Activated CD4-positive, alpha-beta T cell treated with anti-CD3 and anti-CD28 coated beads, Interleukin-2, amount 50 U/mL, for 48 hours (primary cell): ENCODE results near the gene GINS3.

Experiments
- DNase-seq, 2 experiments: peaks; one replicate each; pipeline ENCODE4 v3.0.0-alpha.2; 2020

GINS3 gene

DNA sequence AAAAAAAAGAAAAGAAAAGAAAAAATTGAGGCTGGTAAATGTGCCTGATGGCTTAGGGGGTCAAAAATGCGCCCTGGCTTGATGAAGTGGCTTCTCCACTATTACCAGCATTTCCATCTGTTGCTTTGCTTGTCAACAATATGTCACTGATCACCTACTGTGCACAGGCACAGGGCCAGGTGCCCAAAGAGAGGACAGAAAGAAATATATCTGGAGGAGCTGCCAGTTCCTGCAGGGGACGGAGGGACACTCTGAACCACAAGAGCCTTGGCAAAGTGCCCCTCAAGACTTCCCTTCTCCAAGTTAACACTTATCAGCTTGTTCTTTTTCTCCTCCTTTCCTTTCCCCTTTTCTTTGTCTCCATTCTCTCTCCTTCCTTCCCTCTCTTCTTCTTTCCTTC, 34.7 kb downstream of the GINS3 start:
- no peak for DNase-seq

DNA sequence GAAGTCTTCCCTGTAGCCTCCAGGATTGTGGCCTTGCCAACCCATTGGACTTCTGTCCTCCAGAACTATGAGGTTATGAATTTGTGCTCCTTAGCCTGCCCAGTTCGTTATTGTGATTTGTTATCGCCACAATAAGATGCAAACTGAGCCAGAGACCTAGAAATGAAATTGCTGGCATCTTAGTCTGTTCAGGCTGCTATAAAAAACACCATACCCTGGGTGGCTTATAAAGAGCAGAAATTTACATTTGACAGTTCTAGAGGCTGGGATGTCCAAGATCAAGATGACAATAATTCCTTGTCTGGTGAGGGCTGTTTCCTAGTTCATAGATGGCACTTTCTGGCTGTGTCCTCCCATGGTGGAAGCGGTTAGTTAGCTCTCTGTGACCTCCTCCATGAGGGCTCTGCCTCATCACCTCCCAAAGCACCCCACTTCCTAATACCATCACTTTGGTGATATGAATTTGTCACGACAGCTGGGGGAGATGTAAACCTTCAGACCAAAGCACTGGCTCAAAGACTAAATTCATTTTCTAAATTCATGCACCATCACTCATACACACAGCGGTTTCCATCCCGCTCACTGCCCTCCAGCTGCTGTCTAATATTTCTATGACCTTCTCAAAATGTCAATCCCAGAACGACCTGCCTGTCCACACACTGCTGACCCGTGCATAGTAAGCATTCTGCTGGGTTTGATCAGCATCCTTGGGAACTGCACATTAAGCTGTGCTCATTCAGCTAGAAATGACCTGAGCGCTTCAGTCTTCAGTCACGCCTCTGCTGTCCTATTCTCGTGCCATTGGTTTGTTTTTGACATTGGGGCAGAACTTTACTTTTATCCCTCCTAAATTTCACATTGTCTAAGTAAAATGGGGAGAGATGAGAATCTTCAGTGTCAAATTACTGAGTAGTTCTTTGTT, 36.6 kb downstream of the GINS3 start:
- DNase-seq: no peak

DNA sequence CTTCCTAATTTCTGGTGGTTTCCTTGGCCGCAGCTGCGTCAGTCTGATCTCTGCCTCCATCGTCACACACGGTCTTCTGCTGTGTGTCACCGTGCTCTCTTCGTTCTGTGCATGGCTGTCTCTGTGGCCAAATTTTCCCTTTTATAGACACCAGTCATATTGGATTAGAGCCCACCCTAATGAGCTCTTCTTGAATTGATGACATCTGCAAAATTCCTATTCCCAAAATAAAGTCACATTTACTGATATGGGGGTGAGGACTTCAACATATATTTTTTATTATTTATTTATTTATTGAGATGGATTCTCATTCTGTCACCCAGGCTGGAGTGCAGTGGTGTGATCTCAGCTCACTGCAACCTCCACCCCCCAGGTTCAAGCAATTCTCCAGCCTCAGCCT, 38.4 kb downstream of the GINS3 start:
- DNase-seq: no peak

DNA sequence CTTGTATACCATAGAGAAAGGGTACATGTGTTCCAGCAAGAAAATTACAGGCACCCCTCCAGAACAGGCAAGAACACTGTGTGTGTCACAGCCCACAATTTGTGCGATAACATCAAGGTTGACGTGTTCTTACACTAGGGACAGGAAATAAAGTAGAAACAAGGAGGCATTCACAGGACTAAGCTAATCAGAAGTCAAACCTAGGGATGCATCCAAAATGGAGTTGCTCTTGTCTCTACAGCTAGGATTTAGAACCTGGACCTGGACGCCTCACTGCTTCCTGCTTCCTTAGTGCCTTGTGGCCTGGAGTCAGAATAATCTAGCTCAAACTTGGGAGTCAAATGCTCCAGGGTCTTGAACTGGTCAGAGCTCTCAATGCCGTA, 41.3 kb downstream of the GINS3 start:
- DNase-seq: no peak

DNA sequence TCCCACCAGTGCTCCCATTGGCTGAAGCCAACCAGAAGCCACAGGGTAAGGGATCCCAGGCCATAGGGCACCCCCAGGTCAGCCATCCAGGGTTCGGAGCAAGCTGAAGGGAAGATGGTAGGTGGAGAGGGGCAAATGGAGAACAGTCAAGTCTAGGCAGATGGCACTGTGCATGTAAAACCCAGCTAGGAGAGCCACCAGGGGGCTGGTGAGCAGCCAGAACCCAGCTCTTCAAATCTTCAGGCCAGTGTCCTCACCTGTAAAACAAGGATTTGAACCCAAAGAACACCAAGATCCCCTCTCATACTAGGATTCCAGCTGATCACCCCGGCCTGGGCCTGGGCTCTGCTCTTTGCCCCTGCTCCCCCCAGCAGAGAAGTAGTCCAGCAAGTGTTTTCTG, 43.5 kb downstream of the GINS3 start:
- no peak for DNase-seq

DNA sequence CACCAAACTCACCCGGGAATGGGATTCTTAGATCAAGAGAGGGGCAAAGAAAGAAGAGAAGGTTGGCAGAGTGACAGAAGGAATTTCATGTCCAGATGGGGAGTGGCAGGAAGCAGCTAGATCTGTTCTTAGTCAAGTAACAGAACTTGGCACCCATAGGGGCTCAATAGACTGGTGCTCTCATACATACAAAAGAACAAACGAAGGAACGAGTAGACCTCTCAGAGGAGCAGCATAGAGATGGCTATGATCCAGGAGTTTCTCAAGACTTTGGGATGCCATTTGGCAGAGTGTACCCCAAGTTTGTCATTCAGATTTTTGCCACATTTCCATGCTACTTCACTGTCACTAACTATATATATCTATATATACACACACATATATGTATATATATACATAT, 47.9 kb downstream of the GINS3 start:
- no peak for DNase-seq

DNA sequence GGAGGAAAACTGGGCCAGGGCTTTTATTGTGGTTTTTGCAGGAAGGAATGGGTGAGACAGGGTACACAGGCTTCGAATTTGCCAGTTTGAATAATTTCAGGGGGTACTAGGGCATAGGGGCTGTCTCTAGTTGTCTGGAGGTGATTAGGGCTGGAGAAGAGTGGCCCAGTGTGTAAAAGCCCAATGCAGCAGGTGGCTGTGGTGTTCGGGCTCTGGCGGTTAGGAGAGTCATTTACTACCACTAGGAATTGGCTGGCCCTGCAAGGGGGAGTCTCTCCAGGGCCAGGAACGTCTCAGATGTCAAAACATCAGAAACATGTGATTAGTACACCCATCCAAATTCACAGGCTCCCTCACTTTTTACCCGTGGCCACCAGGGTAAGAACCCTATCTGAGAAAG, 50.3 kb downstream of the GINS3 start:
- no peak for DNase-seq

DNA sequence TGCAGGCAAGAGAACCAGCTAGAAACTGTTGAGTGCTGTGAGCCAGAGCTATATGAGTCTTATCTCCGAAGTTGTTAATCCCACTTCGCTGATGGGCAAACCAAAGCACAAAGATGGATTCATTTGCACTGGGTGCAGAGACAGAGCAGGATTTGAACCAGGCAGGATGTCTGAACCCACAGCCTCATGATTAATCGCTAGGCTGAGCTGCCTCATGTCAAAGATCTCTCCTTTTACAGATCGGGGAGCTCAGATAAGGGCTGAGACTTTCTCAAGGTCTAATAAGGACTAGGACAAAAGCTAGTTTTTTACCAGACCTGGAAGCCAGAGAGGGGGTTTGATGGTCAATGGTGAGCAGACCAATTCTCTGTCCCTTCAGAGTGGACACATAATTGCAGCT, 51.5 kb downstream of the GINS3 start:
- DNase-seq: no peak

DNA sequence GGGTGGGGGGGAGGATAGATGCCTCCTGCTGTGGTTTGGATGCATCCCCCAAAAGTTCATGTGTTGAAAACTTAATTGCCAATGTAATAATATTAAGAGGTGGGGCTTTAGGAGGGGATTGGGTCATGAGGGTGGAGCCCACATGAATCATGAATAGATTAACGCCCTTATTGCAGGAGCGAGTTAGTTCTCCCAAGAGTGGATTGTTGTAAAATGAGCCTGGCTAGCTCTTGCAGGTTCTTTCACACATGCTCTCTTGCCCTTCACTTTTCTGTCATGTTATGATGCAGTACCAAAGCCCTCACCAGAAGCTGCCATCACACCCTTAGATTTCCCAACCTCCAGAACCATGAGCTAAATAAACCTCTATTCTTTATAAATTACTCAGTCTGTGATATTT, 52.0 kb downstream of the GINS3 start:
- DNase-seq: no peak

DNA sequence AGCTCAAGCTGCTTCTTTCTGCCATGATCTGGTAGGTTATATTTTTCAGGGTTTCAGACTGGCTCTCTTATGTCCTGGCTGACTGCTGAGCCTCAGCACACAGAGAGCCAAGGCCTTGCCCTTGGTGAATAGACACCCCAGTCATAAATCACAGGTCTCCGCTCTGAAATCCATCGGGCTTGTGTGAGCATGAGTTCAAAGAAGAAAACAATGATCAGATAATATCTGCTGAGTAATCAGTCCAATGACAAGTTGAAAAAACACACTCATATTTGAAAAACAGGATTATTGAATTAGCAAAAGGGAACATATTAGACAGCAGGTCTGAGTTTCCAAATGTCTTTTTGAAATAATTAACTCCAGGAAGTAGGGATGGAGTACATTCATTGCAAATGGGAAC, 56.6 kb downstream of the GINS3 start:
- DNase-seq: no peak

DNA sequence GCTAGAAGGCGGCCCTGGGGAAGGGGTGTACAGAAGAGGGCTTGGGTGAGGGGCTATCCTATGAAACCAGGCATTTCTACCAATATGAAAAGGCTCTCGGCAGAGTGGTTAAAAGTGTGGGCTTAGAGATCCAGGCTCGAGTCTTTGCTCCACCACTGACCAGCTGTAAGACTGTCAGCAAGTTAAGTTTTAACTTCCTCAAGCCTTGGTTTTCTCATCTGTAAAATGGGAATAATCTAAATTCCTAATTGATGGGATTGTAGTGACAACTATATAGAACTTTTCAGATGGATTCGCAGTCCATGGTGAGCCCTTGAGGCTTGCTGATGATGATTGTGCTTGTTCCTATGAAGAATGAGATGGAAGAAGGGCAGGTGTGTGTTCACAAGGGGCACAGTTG, 57.0 kb downstream of the GINS3 start:
- DNase-seq: no peak

DNA sequence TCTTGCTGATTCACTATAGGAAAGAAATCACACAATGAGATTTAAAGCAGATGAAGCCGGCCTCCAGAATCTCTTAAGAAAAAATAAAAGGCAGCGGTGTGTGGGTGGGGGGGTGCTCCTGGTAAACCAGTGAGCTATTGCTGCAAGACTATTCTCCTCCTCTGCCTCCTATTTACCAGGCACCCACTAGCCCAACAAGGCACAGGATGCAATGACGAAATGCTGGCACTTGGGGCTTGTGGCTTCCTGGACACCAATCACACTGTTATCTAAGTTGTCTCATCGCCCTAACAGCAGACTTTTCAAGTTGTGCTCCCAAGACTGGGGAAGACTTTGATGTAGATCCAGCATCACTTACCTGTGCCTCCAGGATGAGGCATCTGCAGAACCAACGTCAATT, 57.5 kb downstream of the GINS3 start:
- no peak for DNase-seq

DNA sequence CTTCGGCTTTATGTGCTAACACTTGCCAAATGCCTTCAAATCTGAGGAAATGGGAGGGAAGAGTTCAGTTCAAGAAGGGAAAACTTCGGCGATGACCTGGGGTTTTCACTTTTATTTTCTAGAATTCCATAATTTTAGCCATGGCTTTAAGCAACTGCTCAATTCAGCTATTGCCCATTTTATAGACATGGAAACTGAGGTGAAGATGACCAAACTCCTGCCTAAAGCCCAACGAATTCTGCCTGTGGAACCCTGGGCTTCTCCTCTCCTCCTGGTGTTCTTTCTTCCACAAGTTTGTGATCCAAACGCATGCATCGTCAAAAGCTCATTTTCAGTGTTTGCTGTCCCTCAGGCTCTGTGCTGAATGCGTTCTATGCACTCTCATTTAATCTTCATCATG, 58.3 kb downstream of the GINS3 start:
- DNase-seq: no peak

DNA sequence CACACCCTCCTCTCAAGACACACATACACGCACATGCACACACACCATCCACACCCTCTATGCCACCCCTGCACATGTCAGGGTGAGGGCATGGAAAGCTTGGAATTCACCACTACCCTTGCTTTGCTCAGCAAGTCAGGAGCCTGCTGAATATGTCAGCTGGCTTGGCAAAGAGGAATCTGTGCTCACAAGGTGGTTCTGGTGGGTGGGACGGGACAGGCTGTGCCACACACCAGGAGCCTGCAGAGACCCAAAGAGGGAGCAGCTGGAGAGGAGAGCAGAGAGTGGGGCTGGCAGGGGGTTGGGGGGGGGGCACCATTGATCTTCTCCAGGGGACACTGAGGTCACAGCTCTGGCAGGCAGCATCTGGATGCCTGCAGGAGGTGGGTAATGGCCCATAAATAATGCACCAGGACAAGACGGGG, 59.0 kb downstream of the GINS3 start:
- no peak for DNase-seq

DNA sequence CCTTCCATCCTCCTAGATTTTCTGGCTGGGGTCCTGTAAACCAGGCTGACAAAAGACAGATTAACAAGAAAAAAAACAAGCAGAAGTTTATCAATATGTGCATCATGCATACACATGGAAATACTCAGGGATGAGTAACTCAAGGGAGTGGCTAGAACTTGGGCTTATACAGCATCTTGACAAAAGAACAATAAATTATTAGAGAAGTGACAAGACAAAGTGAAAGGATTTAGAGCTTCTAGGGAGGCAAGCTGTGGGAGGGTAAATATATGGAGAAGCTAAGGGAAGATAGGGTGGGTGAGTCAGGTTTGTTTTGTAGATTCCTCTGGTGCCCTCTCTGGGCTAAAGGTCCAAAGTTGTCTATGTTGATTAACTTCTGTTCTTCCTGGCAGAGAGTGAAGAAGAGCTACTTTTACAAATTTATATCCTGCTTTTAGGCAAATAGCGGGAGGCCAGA, 59.7 kb downstream of the GINS3 start:
- DNase-seq: no peak

DNA sequence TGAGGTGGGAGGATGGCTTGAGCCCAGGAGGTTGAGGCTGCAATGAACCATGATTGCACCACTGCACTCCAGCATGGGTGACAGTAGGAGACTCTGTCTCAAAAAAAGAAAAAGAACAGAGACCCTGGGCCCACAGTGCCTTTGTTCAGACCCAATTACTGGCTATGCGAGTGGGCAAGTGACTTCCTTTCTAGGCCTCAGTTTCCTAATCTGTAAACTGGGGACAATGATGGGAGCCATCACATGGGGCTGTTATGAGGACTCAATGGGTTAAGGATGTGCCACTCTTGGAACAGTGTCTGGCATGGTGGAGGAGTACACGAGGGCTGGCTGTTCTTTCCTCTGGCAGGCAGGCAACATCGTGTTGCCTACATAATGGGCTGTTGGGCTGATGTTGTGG, 60.4 kb downstream of the GINS3 start:
- no peak for DNase-seq

DNA sequence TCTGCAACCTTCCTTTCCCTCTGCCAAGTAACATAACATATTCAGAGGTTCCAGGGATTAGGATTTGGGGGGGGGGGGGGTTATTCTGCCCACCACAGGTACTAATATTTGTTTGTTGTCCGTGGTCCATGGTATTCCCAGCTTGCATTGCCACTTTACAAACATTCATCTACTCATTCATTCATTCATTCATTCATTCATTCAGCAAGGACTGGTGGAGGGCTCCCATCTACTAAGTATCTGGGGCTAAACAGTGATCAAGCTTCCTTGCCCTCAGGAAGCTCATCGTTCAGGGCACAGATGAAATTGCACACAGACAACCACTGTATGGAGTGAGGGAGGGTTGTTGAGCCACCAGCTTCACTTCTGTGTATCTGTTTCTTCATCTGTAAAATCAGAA, 61.9 kb downstream of the GINS3 start:
- DNase-seq: no peak

DNA sequence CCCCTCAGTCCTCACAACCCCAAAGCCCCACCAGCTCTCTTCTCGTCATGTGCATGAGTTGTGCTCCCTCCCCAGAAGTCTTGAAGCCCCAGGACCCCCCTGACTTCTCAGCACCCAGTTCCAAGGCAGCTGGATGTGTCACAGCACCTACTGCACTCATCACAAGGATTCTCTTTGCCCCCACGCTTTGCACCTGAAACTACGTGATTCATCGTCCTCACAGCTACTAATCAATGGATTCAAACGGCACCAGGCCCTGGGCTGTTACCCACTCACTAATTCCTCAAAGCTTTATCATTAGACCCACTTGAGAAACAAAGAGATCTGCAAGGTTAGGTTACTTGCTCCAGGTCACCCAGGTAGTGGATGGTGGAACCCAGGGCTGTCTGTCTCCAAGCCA, 62.6 kb downstream of the GINS3 start:
- DNase-seq: no peak
